ENCODE measurements around the gene TGFBR3.

TGFBR3 gene

DNA sequence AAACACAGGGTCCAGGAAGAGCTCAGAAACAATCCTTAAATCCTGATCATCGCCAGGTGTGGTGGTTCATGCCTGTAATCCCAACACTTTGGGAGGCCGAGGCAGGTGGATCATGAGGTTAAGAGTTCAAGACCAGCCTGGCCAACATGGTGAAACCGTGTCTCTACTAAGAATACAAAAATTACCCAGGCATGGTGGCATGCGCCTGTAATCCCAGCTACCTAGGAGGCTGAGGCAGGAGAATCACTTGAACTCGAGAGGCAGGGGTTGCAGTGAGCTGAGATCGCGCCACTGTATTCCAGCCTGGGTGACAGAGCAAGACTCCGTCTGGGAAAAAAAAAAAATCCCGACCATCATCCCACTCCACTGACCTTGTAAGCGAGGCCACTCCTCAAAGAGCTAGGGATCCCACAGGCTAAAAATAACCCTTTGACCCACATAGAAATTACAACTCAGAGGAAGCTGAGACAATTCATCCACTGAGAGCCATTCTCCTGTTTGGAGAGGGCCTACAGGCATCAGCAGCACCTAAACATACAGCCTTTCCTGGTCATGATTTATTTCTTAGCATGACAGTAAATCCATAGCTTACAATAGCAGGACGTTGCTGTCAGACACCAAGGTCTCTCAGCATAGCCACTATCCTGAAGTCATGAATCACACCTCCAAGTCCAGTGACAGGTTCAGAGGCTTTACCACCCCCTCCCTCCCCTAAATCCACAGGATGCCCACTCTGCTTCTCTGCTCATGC is 66.7 kb downstream of the TGFBR3 start:
- no peak for DNase-seq

DNA sequence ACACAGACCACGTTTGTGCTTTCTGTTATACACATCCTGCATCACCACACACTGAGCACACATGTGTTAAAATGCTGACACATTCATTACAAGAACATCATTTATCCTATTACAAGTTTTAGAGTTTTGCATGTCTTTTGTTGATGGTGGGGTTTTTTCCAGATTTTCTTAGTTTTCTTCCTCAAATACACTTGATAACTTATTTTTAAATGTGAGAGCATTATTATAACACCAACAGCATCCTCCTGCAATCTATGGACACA is 67.3 kb downstream of the TGFBR3 start:
- no peak for DNase-seq

DNA sequence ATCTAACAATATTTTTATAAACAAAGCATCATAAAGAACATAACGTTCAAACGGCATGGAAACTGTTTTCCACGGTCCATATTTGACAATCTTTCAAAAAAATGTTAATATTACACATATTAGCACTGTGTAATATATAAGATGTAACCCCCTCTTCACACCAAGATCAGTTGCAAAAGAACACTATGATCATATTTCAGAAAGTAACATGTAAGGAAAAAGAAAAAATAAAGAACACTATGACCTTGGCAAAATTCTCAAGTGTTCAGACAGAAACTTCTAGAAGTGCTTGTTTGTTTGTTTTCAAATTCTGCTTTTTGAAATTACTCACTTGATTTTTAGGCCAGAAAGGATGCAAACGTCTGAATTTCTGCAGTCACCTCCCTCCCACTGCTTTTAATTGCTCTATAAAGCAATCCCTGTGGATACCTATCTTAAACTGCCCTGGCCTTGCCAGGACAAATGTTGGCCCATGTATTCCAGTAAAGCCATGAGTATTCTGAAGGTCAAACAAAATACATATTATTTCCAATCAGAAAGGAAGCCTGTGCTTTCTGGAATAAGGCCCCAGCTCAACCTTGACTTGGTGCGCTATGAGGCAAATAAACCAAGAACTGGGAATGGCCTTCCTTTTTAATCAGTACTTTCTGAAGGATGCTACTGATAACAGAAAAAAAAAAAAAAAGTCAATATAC is 68.6 kb downstream of the TGFBR3 start:
- no peak for DNase-seq

DNA sequence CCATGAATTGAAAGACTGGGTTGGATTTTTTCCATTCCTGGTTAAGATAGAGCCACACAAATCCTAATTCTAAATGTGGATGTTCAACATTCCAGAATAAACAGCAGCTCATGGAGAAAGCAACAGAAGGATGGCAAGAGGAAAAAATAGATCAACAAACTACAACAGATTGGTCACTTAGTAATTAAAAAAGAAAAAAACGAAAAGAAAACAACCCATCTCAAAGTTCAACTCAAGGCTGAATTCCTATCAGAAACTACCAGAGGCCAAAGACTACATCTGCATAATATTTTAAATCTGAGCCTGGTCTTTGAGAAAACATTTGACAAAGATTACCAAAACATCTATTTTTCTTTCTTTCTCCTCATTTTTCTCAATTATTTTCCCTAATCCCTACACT is 69.9 kb downstream of the TGFBR3 start:
- DNase-seq: no peak

DNA sequence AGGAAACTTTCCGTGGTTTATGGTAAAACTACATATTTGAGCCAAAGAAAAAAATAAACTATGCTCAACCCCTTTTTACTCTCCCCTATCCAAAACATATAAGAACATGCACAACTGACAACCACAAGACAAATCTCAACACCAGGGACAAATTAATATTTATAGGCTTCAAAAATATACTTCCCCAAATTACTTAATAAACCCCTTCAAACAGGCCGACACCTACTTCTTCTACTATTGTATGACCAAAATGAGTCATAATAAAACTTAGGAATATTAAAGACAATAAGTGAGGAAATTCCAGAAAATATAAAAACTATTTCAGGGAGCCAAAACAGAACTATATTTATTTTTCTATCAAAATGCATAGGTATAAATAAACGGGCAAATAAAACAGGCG is 71.5 kb downstream of the TGFBR3 start:
- DNase-seq: no peak

DNA sequence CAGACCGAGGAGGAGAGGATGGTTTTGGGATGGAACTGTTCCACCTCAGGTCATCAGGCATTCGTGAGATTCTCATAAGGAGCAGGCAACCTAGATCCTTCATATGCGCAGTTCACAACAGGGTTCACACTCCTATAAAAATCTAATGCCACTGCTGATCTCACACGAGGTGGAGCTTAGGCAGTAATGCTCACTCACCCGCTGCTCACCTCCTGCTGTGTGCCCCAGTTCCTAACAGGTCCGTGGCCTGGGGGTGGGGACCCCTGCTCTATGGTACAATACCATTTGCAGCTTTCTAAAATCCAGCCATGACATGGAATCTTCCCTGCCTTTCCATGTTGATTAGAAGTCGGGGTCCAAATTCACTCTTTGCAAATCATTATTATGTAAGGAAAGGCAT is 72.1 kb downstream of the TGFBR3 start:
- no peak for DNase-seq

DNA sequence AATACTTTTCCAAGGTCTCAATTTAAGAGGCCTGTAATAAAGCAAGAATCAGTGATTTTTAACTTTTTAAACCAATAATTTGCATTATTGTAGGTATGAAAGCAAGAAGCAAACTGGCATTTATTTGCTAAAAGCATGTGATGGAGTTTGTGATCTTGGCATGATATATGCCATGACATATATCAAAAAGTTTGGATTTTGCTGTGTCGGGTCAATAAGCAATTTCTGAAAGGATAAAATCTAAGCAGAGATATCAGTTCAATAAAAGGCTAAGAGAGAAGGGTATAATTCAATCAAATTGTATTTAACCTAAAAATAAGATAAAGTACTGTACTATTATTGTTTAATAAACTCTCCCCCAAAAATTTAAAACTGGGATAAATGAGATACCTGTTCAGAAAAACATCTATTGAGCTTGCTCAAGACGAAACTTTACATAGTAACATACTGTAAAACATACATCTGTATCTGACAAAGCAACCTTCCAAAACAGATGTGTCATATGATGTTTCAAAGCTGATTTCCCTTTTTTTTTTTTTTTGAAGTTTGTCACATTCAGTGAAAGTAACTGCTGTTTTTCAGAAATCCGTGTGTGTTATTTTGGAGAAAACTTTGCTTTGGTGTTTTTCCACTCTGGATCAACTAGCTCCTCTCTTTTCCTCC is 74.5 kb downstream of the TGFBR3 start:
- DNase-seq: no peak

DNA sequence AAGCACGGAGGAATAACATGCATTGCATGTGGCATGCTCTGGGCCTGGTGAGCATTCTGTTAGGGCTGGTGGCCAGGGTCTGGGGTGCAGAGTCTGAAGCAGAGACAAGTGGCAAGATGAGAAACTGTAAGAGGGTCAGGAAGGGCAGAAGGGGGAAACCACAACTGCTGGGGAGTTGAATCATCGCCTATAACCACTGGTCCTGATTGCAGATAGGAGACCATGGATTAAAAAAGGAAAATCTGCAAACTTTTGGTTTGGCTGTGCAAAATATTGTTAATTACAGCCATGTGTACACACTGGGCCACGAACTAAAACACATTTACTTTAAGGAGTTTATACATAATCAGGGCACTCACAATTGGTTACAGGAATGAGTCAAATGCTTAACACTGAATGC is 76.6 kb downstream of the TGFBR3 start:
- DNase-seq: no peak

DNA sequence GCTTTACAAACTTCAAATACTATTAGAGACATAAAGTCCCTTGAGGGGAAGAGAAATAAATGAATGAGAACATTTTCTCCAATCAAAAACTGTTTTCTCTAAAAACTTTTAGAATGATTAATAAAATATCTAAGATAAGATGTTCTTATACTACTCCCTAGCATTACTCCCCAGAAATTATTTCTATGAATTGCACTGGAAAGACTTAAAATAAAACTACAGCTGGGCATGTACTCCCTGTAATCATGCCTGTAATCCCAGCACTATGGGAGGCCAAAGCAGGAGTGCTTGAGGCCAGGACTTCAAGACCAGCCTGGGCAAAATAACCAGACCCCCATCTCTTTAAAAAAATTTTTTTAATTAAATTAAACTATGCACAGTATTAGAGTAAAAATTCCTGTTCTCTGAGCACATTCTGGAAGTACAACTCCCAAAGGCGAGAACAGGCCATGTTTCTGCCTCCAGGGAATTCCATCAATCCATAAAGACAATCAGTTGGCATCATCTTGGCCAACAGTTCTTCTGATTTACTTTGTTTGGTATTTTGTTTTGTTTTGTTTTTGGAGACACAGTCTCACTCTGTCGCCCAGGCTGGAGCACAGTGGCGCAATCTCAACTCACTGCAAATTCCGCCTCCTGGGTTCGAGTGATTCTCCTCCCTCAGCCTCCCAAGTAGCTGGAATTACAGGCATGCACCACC is 77.9 kb downstream of the TGFBR3 start:
- no peak for DNase-seq

DNA sequence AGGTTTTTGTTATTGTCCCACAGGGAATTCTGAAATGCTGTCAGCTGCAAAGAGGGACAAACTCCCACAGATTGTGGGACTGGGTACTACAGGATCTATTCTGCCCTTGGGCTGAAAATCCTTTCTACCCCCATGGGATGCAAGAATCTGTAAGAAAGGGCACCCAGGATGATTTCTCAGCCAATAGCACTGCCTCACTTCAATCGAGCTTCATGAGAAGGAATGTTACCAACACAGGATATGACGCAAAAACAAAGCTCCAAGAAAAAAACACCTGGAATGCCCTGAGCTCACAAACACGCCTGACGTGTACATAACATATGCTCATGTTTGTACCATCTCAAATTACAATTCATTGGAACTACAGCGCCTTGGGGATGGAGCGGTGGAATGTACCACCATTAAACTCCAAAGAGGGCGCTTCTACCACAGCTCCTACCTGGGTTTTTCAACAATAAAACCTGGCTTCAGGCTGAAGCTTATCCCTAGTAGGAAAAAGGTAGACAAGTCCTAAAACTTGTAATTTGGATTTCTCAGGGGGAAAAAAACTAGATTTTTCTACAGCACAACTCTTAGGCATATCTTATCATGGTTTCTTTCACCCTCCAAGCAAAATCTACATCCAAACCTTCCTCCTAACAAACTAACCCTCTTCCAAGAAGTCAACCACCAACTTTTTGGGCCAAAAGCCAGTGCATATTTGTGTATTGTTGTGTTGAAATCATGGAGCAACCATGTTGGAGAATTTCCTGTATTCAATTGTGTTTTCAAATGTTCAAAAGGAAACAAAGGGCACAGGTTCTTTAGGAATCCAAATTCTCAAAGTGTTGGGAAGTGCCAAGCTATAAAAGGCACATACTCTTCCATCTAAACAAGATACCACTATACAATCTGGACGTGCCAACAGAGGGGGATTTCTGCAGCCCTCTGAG is 78.9 kb downstream of the TGFBR3 start:
- DNase-seq: no peak

DNA sequence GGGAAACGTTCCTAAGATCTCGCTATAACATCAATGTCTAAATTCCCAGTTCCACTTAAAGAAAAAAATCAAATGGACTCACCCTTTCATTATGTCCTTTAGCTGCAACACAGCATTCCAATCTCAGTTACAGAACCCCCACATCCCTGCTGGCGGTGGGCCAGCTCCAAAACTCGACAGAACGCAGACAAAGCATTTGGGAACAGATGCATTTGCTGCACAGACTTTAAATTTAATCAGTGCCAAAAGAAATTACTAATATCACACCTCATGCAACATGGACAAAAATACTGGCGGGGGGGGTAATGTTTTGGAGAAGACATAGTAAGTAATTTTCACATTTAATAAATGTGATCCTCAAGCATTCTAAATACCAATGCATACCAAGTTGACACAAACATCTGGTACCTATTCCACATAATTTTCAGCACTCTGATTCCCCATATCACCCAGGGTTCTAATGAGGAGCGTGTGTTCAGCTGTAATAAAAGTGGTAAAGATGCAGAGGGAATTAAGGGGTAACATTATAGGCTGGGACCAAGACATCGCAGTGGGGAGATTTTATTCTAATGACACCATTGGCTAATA is 79.7 kb downstream of the TGFBR3 start:
- DNase-seq: no peak

DNA sequence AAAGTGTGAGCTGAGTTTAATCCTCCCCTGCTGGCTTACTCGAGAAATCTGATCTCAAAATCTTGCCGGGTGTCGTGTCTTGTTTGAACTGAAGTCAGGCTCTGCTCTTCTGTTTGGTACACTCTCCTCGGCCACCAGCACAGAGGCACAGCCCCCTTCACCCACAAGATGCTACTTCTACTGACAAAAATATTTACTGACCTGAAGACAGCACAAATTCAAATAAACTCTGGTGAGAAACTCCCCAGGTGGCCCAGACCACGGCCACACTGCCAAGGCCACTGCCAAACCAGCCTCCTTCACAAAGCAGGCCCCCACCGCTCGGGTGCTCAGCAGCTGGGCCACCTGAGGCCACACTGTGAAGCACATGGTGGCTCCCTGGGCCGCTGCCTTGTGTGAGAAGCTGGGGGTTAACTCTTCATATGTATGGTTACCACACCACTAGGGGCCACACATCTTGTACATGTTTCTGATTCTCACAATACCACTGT is 80.6 kb downstream of the TGFBR3 start:
- DNase-seq: peak; percentile 10 to 41

DNA sequence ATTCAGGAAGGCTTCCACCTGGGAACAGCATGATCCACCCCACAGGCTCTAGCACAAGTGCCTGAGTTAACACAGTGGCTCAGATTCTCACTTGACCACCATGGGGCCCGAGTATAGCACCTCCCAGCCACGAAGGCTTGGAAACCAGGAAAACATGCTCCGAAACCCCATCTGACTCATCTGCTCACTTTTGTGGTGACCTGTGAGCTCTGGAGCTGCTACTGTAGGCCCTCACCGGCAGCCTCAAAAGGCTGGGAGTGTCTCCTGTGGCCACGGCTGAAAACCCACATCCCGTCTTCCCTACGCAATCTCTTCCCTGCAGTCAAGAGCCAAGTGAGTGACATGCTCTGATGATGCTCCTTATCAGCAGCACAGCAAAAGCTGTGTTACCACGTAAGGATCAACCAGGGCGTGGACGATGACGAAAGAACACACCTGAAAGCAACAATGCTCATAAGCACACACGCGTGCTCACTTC is 81.4 kb downstream of the TGFBR3 start:
- DNase-seq: peak; percentile 83 to 86

DNA sequence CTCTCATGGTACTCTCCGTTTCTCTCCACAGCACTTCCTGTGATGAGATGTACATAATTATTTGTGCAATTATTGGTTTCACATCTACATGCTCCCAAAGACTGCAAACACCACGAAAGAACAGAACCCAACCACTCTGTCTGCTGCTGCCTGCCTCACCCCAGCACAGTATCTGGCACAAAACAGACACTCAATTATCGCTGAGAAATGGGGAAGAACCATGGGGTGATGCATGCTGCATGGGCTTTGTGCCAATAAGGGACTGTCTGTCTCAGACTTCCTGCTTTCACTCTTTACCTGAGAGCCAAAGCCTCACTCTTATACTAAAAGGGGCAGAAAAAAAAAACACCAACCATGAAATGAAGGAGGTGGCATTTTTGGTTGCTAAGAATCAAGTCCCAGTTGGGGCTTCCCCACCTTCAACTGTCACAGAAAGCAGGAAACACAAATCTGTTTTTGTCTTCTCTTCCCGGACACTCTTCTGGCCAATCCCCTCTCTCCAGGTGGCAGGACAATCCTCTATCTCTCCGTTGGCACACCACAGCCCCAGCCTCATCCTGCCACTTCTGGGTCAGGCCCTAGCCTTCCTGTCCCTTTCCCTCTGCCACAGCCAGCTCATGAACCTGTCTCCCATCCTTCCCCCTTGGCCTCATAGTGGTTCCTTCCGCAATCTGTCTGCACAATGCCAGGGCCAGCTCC is 82.0 kb downstream of the TGFBR3 start:
- peak; percentile 70 to 83 for DNase-seq

DNA sequence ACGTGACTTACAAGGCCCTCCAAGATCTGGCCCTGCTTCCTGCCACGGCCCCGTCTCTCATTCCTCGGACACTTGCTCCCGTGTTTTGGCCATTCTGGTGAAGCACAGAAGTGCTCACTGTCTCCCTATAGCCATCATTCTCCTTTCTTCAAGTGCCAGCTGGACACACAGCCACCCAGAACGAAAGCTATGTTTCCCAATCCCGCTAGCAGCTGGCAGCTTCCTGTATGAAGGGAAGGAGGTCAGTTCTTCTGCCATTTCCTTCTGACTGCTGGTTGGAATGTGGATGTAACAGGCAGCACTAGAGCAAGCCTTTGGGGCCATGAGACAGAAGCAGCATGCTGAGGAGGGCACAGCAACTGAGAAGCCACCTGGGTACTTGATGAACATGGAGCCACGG is 82.8 kb downstream of the TGFBR3 start:
- peak in 1 of 2 donors; percentile 12 for DNase-seq

DNA sequence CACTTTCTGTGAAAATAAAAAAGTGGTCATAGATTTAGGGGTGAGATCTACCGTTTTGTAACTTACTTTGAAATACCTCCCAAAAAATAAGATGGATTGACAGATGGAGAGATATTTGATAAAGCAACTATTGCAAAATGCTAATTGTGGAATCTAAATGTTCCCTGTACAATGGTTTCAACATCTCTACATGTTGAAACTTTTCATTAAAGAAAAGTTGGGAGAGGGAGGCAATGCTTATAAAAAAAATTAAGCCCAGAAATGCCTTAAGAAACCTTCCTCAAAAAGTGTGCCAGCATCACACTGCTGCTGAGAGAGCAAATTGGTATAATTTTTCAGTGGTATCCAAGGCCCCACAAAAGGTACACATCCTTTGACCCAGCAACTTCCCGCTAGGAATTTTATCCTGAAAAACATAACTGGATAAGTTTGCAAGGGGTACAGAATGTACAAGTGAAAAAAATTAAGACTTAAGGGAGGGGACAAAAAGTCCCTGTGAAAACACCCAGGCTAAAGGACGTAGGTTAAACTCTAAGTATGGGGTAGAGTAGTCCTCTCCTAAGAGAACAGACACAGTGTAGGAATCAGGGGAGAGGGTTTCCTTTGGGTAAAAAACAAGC is 84.3 kb downstream of the TGFBR3 start:
- no peak for DNase-seq

DNA sequence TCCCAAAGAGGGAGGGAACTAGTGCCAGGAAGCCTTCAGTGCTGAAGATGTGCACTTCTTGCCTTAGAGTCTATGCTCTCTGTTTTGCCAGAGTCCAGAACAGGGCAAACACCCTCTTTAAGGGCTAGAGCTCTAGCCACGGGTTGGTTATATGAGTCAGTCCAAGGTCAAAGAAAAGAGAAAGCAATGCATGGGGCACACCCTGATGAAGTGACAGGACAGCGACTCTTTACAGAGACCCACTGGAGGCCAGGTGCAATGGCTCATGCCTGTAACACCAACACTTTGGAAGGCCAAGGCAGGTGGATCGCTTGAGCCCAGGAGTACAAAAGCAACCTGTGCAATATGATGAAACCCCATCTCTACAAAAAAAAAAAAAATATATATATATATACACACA is 86.1 kb downstream of the TGFBR3 start:
- DNase-seq: no peak

DNA sequence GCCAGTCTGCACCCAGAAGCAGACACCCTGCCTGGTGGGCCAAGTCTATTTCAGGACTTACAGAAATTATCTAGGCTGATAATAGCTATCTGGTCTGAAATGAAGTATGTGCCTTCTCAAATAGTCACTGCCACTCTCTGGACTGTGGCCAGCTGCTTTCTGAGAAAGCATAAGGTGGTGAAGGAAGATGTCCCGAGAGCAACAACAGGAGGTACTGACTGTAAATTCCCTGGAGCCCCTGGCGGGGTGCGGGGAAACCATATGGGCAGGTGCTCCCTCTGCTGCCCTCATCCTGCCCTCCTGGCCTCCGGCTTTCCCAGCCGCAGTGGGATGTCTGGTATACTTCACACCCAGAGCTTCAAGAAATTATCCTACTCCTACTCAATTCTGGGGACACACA is 86.8 kb downstream of the TGFBR3 start:
- DNase-seq: no peak

DNA sequence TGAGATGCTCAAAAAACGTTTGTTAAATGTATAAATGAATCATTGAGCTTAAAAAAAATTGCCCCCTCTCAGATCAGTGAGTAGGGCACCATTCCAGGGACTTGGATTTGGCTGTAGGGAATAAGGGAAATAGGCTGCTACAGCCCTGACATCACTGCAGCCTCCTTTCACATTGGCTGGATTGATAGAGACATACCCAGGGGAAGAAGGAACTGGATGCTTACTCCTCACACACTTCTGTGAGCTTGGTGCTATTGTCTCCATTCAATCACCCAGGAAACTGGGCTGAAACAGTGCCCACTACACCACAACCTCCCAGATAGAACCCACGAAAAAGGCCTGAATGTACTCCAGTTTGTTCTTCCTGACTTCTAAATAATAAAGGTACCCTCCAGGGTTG is 87.2 kb downstream of the TGFBR3 start:
- no peak for DNase-seq

DNA sequence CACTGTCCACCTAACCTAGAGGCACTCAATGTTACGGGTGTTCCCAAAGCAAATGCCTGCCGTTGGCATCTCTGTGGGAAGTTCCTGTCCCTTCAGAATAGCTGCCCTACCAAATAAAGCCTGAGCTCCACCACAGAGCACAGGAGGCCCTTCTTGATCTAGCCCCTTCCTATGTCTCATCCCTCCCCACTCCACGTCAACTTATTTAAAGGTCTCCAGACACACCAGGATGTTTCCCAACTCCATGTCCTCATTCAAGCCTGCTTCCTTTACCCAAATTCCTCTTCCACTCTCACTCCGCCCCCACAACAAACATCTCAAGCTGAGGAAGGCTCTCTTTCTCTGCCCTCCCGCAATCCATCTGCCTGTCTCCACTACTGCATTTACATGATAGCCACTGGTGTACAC is 87.7 kb downstream of the TGFBR3 start:
- DNase-seq: no peak

DNA sequence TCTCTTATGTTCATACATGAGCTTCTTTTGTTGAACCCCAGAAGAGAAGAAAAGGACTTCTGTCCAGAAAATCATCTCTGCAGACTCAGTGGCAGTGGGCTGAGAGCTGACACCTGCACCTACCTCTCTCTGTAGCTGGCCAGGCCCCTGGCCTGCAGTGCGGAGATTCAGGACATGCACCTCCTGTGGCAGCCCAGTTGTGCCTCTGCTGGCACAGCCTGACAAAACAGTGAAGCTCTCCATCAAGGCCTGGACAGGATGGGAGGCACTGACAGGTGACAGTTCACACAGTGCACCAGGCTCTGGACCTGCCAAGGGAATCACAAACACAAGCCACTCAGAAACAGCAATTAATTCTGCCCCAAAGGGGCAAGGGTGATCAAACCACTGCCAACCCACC is 88.8 kb downstream of the TGFBR3 start:
- DNase-seq: no peak

Measured in CD4-positive, alpha-beta T cell treated with Interferon alpha-2 for 1 hour (primary cell).